Neural progenitor cell (in vitro differentiated cells): ENCODE measurements around the gene SAG. TPM values are rescaled to one million over a fixed set of nuclear protein-coding genes. Genes with fewer than 3 reads are reported as not detected.

ENCODE experiments used
- DNase-seq: peaks from one replicate; pipeline ENCODE4 v3.0.0-alpha.2; 2016; ENCODE audit warnings: low spot score
- H2AFZ ChIP-seq: fragments of 200-600 bp; sonication (generic); replicated peaks from 2 replicates; pipeline ENCODE4 v1.6.1; 2016; ENCODE audit warnings: antibody characterized with exemption
- H3F3A ChIP-seq: fragments of 200-600 bp; sonication (generic); 2 replicates; pipeline ENCODE4 v1.6.1; 2016; ENCODE audit warnings: antibody characterized with exemption, low read depth
- H3K27ac ChIP-seq: fragments of 200-600 bp; sonication (generic); 2 replicates; pipeline ENCODE4 v1.5.1; 2016; ENCODE audit warnings: mild to moderate bottlenecking
- H3K27me3 ChIP-seq: fragments of 200-600 bp; sonication (generic); 2 replicates; pipeline ENCODE4 v1.6.1; 2016; ENCODE audit warnings: mild to moderate bottlenecking, moderate library complexity
- H3K36me3 ChIP-seq: fragments of 200-600 bp; sonication (generic); 2 replicates; pipeline ENCODE4 v1.5.1; 2016
- H3K4me1 ChIP-seq: fragments of 200-600 bp; sonication (generic); 2 replicates; pipeline ENCODE4 v1.6.1; 2016; ENCODE audit warnings: mixed run types
- H3K4me2 ChIP-seq: fragments of 200-600 bp; sonication (generic); 2 replicates; pipeline ENCODE4 v1.6.1; 2016
- H3K4me3 ChIP-seq: fragments of 200-600 bp; sonication (generic); 2 replicates; pipeline ENCODE4 v1.5.1; 2016
- H3K79me2 ChIP-seq: fragments of 200-600 bp; sonication (generic); 2 replicates; pipeline ENCODE4 v1.6.1; 2016; ENCODE audit warnings: low read depth
- H3K9ac ChIP-seq: fragments of 200-600 bp; sonication (generic); 2 replicates; pipeline ENCODE4 v1.6.1; 2016
- H3K9me3 ChIP-seq: fragments of 200-600 bp; sonication (generic); 2 replicates; pipeline ENCODE4 v1.5.1; 2016; ENCODE audit warnings: low read depth
- H4K20me1 ChIP-seq: fragments of 200-600 bp; sonication (generic); 2 replicates; pipeline ENCODE4 v1.6.1; 2016; ENCODE audit warnings: low read depth
- H3K27ac Mint-ChIP-seq: 3 replicates; pipeline ENCODE4 v1.8.0; 2021; ENCODE audit warnings: mixed read lengths
- H3K27me3 Mint-ChIP-seq: 2 replicates; pipeline ENCODE4 v1.8.0; 2022; ENCODE audit warnings: low read depth, mild to moderate bottlenecking, inconsistent platforms, moderate library complexity, mixed read lengths; ENCODE audit not compliant: insufficient read depth
- H3K36me3 Mint-ChIP-seq: 3 replicates; pipeline ENCODE4 v1.8.0; 2021; ENCODE audit warnings: mixed read lengths
- H3K4me1 Mint-ChIP-seq: 3 replicates; pipeline ENCODE4 v1.8.0; 2021; ENCODE audit warnings: mixed read lengths
- H3K4me3 Mint-ChIP-seq: 3 replicates; pipeline ENCODE4 v1.8.0; 2021; ENCODE audit warnings: mild to moderate bottlenecking, moderate library complexity, mixed read lengths
- H3K9me3 Mint-ChIP-seq: 3 replicates; pipeline ENCODE4 v1.8.0; 2020; ENCODE audit warnings: mixed read lengths
- EZH2 ChIP-seq: fragments of 200-600 bp; sonication (generic); IDR thresholded peaks from 2 replicates; pipeline ENCODE4 v1.6.1; 2017; ENCODE audit warnings: antibody characterized with exemption, mild to moderate bottlenecking, moderate library complexity
- EZH2phosphoT487 ChIP-seq: fragments of 200-600 bp; sonication (generic); IDR thresholded peaks from 2 replicates; pipeline ENCODE4 v1.6.1; 2017; ENCODE audit warnings: antibody characterized with exemption
- total RNA-seq: library from RNA; depleted of rRNA; stranded (reverse); fragments of >200 nt; gene quantifications from 2 replicates; pipeline ENCODE4 v1.2.3, GENCODE V29; 2015; ENCODE audit warnings: low replicate concordance
- TF ChIP-seq, protein P1 (sequence below): fragments of 200-600 bp; sonication (generic); IDR thresholded peaks from 2 replicates; pipeline ENCODE4 v1.5.1; 2017; ENCODE audit warnings: antibody characterized with exemption, mild to moderate bottlenecking

SAG gene
- total RNA-seq, 1 donor from 2014 or later = not detected

GRCh38 chr2:233343171-233343705 lies 35.6 kb downstream of the SAG start:
- Histone ChIP-seq H3K4me2 (no peak overlapping the region), H3K36me3 (no peaks in the 10 kb centered on the region), H3K4me3 (no peak overlapping the region), H4K20me1 (no peaks in the 10 kb centered on the region), H3F3A (no peaks in the 10 kb centered on the region), H3K4me1 (no peaks in the 10 kb centered on the region), H3K27me3 (peaks cover 43% of the 10 kb centered on the region), H3K79me2 (no peaks in the 10 kb centered on the region), H2AFZ (no peak overlapping the region), H3K27ac (no peak overlapping the region), H3K9ac (no peak overlapping the region), H3K9me3 (no peaks in the 10 kb centered on the region)
- DNase-seq = no peak
- H3K36me3 Mint-ChIP-seq = no peaks in the 10 kb centered on the region
- H3K27ac Mint-ChIP-seq = no peak overlapping the region
- H3K4me1 Mint-ChIP-seq = no peaks in the 10 kb centered on the region
- TF ChIP-seq EZH2 = no peak
- no peak for TF ChIP-seq EZH2phosphoT487
- TF ChIP-seq, protein P1, sequence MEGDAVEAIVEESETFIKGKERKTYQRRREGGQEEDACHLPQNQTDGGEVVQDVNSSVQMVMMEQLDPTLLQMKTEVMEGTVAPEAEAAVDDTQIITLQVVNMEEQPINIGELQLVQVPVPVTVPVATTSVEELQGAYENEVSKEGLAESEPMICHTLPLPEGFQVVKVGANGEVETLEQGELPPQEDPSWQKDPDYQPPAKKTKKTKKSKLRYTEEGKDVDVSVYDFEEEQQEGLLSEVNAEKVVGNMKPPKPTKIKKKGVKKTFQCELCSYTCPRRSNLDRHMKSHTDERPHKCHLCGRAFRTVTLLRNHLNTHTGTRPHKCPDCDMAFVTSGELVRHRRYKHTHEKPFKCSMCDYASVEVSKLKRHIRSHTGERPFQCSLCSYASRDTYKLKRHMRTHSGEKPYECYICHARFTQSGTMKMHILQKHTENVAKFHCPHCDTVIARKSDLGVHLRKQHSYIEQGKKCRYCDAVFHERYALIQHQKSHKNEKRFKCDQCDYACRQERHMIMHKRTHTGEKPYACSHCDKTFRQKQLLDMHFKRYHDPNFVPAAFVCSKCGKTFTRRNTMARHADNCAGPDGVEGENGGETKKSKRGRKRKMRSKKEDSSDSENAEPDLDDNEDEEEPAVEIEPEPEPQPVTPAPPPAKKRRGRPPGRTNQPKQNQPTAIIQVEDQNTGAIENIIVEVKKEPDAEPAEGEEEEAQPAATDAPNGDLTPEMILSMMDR = no peak
- peaks cover 24% of the 10 kb centered on the region for H3K27me3 Mint-ChIP-seq
- H3K9me3 Mint-ChIP-seq = peaks cover 6% of the 10 kb centered on the region
- no peak overlapping the region for H3K4me3 Mint-ChIP-seq

DNA sequence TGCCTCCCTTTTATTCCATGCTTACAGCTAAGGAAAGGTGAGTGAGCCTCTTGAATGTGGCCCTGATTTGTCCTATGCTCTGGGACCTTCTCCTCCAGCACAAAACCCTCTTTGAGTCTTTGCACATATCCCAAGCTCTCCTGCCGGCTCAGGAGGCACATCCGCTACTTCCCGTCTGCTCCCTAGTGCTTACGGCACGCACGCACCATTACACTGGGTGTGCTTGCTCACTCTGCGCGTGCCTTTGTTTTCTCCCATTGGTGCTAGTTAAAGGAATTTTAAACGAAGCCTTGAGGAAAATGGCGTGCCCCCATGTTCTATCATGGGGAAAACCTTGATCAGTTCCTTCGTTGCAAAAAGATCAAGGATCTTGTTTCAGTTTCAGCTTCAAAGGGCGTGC lies 38.8 kb downstream of the SAG start:
- H3K36me3 Mint-ChIP-seq = no peaks in the 10 kb centered on the region
- Histone ChIP-seq H3K27me3 (peaks cover 37% of the 10 kb centered on the region), H3K36me3 (no peaks in the 10 kb centered on the region), H3K27ac (no peak overlapping the region), H3K79me2 (no peaks in the 10 kb centered on the region), H4K20me1 (no peaks in the 10 kb centered on the region), H3K4me1 (no peaks in the 10 kb centered on the region), H3K4me2 (no peak overlapping the region), H3K9me3 (no peaks in the 10 kb centered on the region), H3F3A (no peaks in the 10 kb centered on the region), H3K9ac (no peak overlapping the region), H3K4me3 (no peak overlapping the region), H2AFZ (no peak overlapping the region)
- peaks cover 3% of the 10 kb centered on the region for H3K9me3 Mint-ChIP-seq
- no peak for TF ChIP-seq EZH2
- TF ChIP-seq EZH2phosphoT487 = no peak
- TF ChIP-seq, protein P1 = no peak
- DNase-seq = no peak
- H3K27ac Mint-ChIP-seq = no peak overlapping the region
- H3K4me3 Mint-ChIP-seq = no peak overlapping the region
- peaks cover 22% of the 10 kb centered on the region for H3K4me1 Mint-ChIP-seq
- H3K27me3 Mint-ChIP-seq = peaks cover 23% of the 10 kb centered on the region

- Histone ChIP-seq H2AFZ (no peak overlapping the region), H3K79me2 (no peaks in the 10 kb centered on the region), H4K20me1 (no peaks in the 10 kb centered on the region), H3K4me2 (no peak overlapping the region), H3K27ac (no peak overlapping the region), H3F3A (no peaks in the 10 kb centered on the region), H3K27me3 (peaks cover 40% of the 10 kb centered on the region), H3K4me3 (no peak overlapping the region), H3K9me3 (no peaks in the 10 kb centered on the region), H3K36me3 (no peaks in the 10 kb centered on the region), H3K4me1 (no peaks in the 10 kb centered on the region), H3K9ac (no peak overlapping the region)
- TF ChIP-seq, protein P1 = no peak
- TF ChIP-seq EZH2 (no peak), EZH2phosphoT487 (no peak)
- Mint-ChIP-seq H3K4me3 (no peak overlapping the region), H3K36me3 (no peaks in the 10 kb centered on the region), H3K27ac (no peak overlapping the region), H3K4me1 (peaks cover 25% of the 10 kb centered on the region), H3K9me3 (peaks cover 1% of the 10 kb centered on the region), H3K27me3 (peaks cover 19% of the 10 kb centered on the region)
- no peak for DNase-seq
These were observed 39.3 kb downstream of the SAG start for GRCh38 chr2:233346930-233347329.
